Measurements from ENCODE around the gene ACKR3.

DNA sequence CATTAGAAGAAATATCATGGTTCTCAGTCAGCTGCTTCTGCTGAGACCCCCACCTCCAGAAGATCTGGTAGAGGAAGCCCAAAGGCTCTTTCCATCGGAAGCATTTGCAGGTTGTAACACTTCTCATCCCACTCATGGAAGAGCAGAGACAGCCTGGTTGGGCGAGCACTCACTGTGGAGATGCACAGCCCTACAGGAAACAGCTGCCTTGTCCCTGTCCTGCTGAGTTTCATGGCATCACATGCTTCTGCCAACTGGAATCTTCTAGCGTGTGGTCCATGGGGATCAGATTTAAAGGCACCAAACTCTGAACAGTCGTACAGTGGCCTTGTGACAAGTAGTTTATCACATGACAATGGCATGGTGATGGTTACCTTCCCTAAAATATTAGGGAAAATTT, 36.3 kb upstream of the ACKR3 start:
- TF ChIP-seq, protein P1, sequence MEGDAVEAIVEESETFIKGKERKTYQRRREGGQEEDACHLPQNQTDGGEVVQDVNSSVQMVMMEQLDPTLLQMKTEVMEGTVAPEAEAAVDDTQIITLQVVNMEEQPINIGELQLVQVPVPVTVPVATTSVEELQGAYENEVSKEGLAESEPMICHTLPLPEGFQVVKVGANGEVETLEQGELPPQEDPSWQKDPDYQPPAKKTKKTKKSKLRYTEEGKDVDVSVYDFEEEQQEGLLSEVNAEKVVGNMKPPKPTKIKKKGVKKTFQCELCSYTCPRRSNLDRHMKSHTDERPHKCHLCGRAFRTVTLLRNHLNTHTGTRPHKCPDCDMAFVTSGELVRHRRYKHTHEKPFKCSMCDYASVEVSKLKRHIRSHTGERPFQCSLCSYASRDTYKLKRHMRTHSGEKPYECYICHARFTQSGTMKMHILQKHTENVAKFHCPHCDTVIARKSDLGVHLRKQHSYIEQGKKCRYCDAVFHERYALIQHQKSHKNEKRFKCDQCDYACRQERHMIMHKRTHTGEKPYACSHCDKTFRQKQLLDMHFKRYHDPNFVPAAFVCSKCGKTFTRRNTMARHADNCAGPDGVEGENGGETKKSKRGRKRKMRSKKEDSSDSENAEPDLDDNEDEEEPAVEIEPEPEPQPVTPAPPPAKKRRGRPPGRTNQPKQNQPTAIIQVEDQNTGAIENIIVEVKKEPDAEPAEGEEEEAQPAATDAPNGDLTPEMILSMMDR (IDR thresholded peaks at IDR 0.05): no peak
- TF ChIP-seq POLR2A (IDR thresholded peaks at IDR 0.05) (no peak), POLR2AphosphoS5 (IDR thresholded peaks at IDR 0.05; ENCODE audit: insufficient read depth in 1 of 2, low read depth in 1 of 2) (no peak)

Measured in vagina (tissue), 2 donors.